RWPE2 (cell line): ENCODE data around the gene TTC38.

Experiments
- ATAC-seq: fragments of 200-7000 bp; cut with Tn5 transposase; 3 replicates; pipeline ENCODE4 v1.9.1; 2021; ENCODE audit warnings: low read depth
- DNase-seq: peaks from one replicate; pipeline ENCODE4 v3.0.0-alpha.2; 2020; ENCODE audit warnings: low spot score
- H3K27ac ChIP-seq: fragments of 450-650 bp; 2 replicates; pipeline ENCODE4 v1.5.1; 2017; ENCODE audit warnings: mild to moderate bottlenecking; ENCODE audit not compliant: poor library complexity, severe bottlenecking
- H3K27me3 ChIP-seq: fragments of 250-450 bp; sonication (Bioruptor Pico); 2 replicates; pipeline ENCODE4 v1.5.1; 2021; ENCODE audit warnings: mild to moderate bottlenecking, moderate library complexity; ENCODE audit not compliant: insufficient read depth, poor library complexity, severe bottlenecking
- H3K36me3 ChIP-seq: fragments of 250-450 bp; sonication (Bioruptor Pico); 2 replicates; pipeline ENCODE4 v1.5.1; 2020; ENCODE audit warnings: low read depth, mild to moderate bottlenecking, moderate library complexity
- H3K4me1 ChIP-seq: fragments of 250-450 bp; sonication (Bioruptor Pico); 2 replicates; pipeline ENCODE4 v1.5.1; 2021; ENCODE audit warnings: mild to moderate bottlenecking, moderate library complexity; ENCODE audit not compliant: insufficient read depth, poor library complexity, severe bottlenecking
- H3K4me3 ChIP-seq: fragments of 250-450 bp; sonication (Bioruptor Pico); 2 replicates; pipeline ENCODE4 v1.5.1; 2021; ENCODE audit warnings: mild to moderate bottlenecking, moderate library complexity; ENCODE audit not compliant: severe bottlenecking
- H3K9me3 ChIP-seq: fragments of 250-450 bp; sonication (Bioruptor Pico); 2 replicates; pipeline ENCODE4 v1.5.1; 2021; ENCODE audit warnings: mild to moderate bottlenecking, moderate library complexity; ENCODE audit not compliant: severe bottlenecking
- TF ChIP-seq, protein P1 (sequence below): fragments of 450-650 bp; IDR thresholded peaks from one replicate; pipeline ENCODE4 v1.5.1; 2017; ENCODE audit warnings: mild to moderate bottlenecking, moderate library complexity; ENCODE audit not compliant: poor library complexity, severe bottlenecking

Gene TTC38

DNA sequence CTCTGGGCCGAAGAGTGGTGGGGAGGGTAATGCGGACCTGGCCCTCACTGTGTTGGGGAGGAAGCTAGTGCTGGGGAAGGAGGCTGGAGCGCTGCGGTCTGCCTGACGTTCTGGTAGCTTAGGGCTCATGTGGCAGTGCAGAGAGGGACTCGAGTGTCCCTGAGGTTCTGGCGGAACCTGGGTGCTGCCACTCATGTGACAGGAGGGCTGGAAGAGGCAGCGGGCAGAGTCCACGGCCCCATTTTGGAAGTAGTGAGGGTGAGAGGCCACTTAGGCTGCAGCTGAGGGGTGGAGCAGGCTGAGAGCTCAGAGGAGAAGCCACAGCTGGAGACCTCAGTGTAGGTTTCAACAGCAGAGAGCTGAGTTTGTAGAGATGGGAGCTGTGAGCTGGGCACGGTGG is 51.5 kb downstream of the TTC38 start:
- Histone ChIP-seq H3K27me3 (no peaks in the 10 kb centered on the region), H3K9me3 (no peaks in the 10 kb centered on the region), H3K4me1 (no peaks in the 10 kb centered on the region), H3K36me3 (peaks cover 62% of the 10 kb centered on the region), H3K4me3 (no peak overlapping the region), H3K27ac (no peak overlapping the region)
- TF ChIP-seq, protein P1, sequence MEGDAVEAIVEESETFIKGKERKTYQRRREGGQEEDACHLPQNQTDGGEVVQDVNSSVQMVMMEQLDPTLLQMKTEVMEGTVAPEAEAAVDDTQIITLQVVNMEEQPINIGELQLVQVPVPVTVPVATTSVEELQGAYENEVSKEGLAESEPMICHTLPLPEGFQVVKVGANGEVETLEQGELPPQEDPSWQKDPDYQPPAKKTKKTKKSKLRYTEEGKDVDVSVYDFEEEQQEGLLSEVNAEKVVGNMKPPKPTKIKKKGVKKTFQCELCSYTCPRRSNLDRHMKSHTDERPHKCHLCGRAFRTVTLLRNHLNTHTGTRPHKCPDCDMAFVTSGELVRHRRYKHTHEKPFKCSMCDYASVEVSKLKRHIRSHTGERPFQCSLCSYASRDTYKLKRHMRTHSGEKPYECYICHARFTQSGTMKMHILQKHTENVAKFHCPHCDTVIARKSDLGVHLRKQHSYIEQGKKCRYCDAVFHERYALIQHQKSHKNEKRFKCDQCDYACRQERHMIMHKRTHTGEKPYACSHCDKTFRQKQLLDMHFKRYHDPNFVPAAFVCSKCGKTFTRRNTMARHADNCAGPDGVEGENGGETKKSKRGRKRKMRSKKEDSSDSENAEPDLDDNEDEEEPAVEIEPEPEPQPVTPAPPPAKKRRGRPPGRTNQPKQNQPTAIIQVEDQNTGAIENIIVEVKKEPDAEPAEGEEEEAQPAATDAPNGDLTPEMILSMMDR, result no peak
- ATAC-seq (no peak), DNase-seq (no peak)

DNA sequence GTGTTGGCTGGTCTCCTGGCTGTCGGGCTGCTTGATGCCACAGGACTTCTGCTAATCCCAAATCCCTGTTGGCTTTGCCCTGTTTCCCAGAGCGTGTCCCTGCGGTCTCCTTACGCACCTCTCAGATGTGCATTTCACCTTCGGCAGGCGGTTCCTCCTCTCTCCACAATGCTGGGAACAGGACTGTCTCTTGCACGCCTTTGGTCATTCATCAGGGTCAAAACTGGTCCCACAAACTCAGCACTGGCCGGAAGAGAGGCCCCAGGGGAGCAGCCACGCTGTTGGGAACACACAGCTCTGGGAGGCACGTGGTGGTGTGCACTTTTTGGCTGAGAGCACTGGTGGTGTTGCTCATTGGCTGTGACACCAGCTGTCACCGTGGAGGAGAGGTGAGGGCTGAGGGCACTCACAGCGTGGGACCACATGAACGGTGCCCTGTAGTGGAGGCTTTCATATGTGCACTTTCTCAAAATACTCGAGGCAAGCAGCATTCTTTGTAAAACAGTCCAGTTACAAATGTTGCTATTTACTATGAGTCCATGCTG is 52.4 kb downstream of the TTC38 start:
- Histone ChIP-seq H3K4me1 (no peaks in the 10 kb centered on the region), H3K4me3 (no peak overlapping the region), H3K27ac (no peak overlapping the region), H3K36me3 (peaks cover 66% of the 10 kb centered on the region), H3K27me3 (no peaks in the 10 kb centered on the region), H3K9me3 (no peaks in the 10 kb centered on the region)
- DNase-seq (no peak), ATAC-seq (no peak)
- TF ChIP-seq, protein P1, result no peak

DNA sequence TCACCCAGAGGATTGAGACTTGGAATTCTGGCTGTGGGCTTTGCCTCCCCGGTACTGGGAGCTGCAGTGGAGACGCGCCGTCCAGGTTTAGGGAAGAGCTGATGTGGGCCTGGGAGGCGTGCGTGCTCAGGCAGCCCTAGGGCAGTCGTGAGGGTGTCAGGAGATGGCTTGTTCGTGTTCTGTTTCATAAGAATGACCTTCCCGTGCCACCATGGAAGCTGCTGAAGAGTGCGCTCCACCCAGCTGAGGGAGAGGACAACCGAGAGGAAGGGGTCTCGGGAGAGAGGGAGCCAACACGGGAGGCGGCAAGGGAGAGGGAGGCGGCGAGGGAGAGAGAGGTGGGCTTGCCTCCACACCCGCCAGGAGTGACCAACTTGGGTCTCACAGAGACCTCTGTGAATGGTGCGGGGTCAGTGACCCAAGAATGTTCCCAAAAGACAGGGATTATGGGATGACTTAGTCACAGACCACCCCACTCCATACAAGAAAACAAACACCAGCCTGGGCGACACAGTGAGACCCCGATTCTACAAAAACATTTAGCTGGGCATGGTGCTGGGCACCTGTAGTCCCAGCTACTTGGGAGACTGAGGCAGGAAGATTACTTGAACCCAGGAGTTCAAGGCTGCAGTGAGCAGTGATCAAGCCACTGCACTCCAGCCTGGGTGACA is 53.0 kb downstream of the TTC38 start:
- TF ChIP-seq, protein P1, result no peak
- DNase-seq (no peak), ATAC-seq (no peak)
- Histone ChIP-seq H3K27me3 (no peaks in the 10 kb centered on the region), H3K9me3 (no peaks in the 10 kb centered on the region), H3K27ac (no peak overlapping the region), H3K4me1 (no peaks in the 10 kb centered on the region), H3K36me3 (peaks cover 66% of the 10 kb centered on the region), H3K4me3 (no peak overlapping the region)

DNA sequence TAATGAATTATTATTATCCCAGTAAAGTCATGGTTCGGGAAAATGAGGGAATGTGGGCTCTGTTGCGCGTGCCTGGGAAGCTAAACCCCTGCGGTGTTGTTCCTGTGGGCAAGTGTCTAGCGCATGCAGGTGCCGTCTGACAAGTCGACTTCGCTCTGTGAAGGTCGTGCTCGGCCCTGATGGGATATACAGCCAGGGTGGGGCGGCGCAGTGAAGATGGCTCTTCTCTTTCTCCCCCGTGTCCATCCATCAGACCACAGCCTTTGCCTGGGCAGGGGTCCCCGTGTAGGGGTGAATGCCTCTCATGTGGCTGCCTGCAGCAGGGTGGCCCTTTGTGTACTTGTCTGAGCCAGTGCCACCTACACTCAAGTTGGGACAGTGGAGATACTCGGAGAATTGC is 54.9 kb downstream of the TTC38 start:
- H3K36me3 ChIP-seq, result peaks cover 66% of the 10 kb centered on the region
- ATAC-seq, result no peak

DNA sequence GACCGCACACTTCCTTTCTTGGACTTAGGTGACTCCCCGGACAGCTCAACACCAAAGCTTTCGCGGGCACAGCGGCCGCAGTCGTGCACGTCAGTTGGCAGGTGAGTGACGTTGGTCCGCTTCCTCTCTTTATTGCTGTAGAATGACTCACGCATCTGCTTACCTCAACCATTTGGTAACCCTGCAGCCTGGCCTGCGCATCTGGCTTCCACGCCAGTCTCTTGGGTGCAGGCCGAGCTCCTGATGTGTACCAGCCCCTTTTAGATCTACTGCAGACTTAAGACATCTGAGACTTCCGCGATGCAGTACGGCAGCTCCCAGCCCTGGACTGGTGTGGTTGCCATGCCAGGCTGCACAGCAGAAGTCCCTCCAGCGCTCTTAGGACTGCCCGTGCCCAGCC is 55.4 kb downstream of the TTC38 start:
- H3K4me1 ChIP-seq, result no peaks in the 10 kb centered on the region
- H3K4me3 ChIP-seq, result no peak overlapping the region
- TF ChIP-seq, protein P1, result no peak
- ATAC-seq, result no peak
- no peak overlapping the region for H3K27ac ChIP-seq
- no peaks in the 10 kb centered on the region for H3K27me3 ChIP-seq
- H3K36me3 ChIP-seq, result peaks cover 66% of the 10 kb centered on the region
- no peak for DNase-seq
- no peaks in the 10 kb centered on the region for H3K9me3 ChIP-seq

More for the DNA sequence above, 54.9 kb downstream of the TTC38 start:
- TF ChIP-seq, protein P1, result no peak
- Histone ChIP-seq H3K9me3 (no peaks in the 10 kb centered on the region), H3K4me1 (no peaks in the 10 kb centered on the region), H3K27me3 (no peaks in the 10 kb centered on the region), H3K27ac (no peak overlapping the region), H3K4me3 (no peak overlapping the region)
- no peak for DNase-seq
